SK-N-SH (cell line): Measurements from ENCODE around the gene ARMC9.

ENCODE experiments used
- EP300 ChIP-seq, 2 experiments: IDR thresholded peaks; 2 replicates each; pipeline versions ENCODE4 v1.4.0 to v1.6.1; 2012; ENCODE audit warnings: borderline replicate concordance in 1 of 2, low read depth in 1 of 2, low read length in 1 of 2
- RAD21 ChIP-seq: IDR thresholded peaks from 2 replicates; pipeline ENCODE4 v1.6.1; 2012; ENCODE audit warnings: mild to moderate bottlenecking, low read length
- TCF12 ChIP-seq: IDR thresholded peaks from 2 replicates; pipeline ENCODE4 v1.4.0; 2012
- TF ChIP-seq, protein P1 (sequence below): fragments of 200-600 bp; sonication (generic); IDR thresholded peaks from 2 replicates; pipeline ENCODE4 v1.6.1; 2017; ENCODE audit warnings: antibody characterized with exemption, mild to moderate bottlenecking, moderate library complexity

DNA sequence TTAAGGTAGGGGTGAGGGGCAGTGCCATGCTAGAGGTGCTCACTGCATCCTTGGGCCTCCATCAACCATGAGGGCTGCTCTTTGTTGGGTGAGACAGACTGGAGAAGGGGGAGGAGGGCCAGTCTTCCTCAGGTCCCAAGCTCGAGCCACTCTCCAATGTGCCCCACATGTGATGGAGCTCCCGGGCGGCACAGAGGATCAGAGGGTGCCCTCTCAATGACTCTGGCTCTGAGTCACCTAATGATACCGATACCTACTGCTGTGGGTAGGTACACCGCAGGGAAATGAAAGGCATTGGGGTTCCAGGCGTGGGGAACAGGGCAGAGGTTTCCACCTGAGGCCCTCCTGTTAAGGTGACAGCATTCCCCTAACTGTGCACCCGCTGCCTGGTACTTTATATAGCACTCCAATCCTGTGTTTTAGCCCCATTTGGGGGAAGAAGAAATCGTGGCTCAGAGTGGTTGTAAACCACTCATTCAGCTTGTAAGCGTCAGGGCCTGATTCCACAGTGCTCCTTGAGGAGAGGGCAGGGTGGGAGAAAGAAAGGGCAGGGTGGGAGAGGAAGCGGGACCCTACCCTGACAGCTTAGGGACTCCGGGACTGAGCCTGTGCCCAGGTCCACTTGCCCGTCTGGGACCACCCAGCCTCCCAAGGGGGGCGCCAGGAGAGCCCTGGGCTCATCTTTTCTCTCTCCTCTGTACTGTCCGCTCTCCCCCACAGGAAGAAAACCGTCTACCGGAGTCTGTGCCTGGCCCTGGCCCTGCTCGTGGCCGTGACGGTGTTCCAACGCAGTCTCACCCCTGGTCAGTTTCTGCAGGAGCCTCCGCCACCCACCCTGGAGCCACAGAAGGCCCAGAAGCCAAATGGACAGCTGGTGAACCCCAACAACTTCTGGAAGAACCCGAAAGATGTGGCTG is 198.8 kb downstream of the ARMC9 start:
- no peak for TF ChIP-seq EP300 (IDR thresholded peaks at IDR 0.05; ENCODE audit: borderline replicate concordance in 1 of 2, low read depth in 1 of 2, low read length in 1 of 2)
- TF ChIP-seq, protein P1, sequence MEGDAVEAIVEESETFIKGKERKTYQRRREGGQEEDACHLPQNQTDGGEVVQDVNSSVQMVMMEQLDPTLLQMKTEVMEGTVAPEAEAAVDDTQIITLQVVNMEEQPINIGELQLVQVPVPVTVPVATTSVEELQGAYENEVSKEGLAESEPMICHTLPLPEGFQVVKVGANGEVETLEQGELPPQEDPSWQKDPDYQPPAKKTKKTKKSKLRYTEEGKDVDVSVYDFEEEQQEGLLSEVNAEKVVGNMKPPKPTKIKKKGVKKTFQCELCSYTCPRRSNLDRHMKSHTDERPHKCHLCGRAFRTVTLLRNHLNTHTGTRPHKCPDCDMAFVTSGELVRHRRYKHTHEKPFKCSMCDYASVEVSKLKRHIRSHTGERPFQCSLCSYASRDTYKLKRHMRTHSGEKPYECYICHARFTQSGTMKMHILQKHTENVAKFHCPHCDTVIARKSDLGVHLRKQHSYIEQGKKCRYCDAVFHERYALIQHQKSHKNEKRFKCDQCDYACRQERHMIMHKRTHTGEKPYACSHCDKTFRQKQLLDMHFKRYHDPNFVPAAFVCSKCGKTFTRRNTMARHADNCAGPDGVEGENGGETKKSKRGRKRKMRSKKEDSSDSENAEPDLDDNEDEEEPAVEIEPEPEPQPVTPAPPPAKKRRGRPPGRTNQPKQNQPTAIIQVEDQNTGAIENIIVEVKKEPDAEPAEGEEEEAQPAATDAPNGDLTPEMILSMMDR: no peak
- TF ChIP-seq TCF12: no peak
- TF ChIP-seq RAD21: no peak
